ENCODE data around the gene VPS36.
A peak's percentile ranks its signal among the peaks of the same experiment; 100 is the strongest.
"Not testable (repeated sequence)": the region's sequence is repeated elsewhere in the genome, so short reads cannot be mapped to it uniquely, and the experiment has no call there.

VPS36 gene, protein sequence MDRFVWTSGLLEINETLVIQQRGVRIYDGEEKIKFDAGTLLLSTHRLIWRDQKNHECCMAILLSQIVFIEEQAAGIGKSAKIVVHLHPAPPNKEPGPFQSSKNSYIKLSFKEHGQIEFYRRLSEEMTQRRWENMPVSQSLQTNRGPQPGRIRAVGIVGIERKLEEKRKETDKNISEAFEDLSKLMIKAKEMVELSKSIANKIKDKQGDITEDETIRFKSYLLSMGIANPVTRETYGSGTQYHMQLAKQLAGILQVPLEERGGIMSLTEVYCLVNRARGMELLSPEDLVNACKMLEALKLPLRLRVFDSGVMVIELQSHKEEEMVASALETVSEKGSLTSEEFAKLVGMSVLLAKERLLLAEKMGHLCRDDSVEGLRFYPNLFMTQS

GRCh38 chr13:52450012-52450792, at the start of gene VPS36:
TSS of gene VPS36 (minus strand) at chr13:52450634. CDS start at chr13:52450594, 40 bp downstream.
- DNase-seq (ENCODE audit: low read depth, low spot score): peak; percentile 88

- not testable (repeated sequence) for DNase-seq (ENCODE audit: low read depth, low spot score)
Measured at GRCh38 chr13:52497979-52498378, 47.5 kb upstream of the VPS36 start.

- DNase-seq (ENCODE audit: low read depth, low spot score): not testable (repeated sequence)
Measured at GRCh38 chr13:52494241-52494640, 43.8 kb upstream of the VPS36 start.

DNA sequence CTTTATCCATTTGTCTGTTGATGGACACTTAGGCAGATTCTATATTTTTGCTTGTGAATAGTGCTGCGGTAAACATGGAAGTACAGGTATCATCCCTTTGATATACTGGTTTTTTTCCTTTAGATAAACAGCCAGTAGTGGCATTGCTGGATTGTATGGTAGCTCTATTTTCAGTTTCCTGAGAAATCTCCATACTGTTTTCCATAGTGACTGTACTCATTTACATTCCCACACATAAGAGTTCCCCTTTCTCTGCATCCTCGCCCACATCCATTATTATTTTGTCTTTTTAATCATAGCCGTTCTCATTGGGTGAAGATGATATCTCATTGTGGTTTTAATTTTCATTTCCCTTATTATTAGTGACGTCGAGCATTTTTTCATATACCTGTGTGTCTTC, 40.6 kb upstream of the VPS36 start:
- not testable (repeated sequence) for DNase-seq (ENCODE audit: low read depth, low spot score)

- DNase-seq (ENCODE audit: low read depth, low spot score): not testable (repeated sequence)
Measured at GRCh38 chr13:52488763-52489162, 38.3 kb upstream of the VPS36 start.

DNA sequence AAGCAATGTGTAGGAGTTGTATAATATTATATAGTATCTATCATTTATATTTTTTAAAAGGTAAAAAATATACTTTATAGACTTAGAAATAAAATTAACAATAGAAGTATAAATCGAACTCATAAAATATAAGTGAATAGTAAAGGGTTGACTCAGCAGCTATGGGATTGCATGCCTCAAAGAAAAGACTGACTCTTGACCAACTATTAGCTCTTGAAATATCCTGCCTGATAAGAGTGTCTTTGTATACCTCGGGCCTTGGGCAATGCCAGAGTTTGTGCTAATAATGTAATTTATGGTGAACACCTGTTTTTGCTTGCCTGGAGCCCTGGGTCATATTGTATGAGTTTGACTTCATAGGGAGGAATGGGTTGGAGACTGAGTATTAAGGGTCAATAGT, 36.6 kb upstream of the VPS36 start:
- not testable (repeated sequence) for DNase-seq (ENCODE audit: low read depth, low spot score)

DNA sequence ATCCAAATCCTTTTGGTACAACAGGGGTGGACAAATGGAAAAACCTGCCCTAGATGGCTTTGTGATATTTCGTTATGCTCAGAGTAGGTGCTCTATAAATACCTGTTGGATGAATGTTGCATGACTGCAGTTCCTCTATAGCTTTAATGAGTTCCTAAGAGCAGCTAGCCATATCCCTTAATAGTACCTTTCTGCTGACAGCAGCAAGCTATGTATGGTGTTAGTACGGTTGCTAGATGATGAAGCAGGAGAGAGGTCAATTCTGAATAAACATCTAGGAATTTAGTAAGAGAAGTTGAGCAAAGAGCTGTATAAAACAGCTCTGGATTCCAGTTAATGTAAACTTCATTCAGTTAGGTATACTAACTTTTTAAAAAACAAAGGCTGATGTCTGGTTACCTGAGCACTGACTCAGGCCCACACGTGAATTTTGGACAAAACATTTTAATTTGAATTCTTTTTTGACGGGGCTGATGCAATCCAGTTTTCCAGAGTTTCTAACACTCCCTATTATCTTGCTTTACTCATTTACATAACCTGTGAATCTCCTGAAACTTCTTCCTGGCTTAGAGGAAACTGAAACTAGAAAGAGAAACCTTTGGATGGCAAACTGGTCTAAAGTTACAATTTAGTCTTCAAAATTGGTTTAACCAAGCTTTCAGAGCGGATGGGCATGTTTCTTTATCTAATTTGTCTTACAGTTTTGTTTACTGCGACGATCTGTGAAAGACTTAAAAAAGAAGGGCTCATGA, 30.4 kb upstream of the VPS36 start:
- not testable (repeated sequence) for DNase-seq (ENCODE audit: low read depth, low spot score)

DNA sequence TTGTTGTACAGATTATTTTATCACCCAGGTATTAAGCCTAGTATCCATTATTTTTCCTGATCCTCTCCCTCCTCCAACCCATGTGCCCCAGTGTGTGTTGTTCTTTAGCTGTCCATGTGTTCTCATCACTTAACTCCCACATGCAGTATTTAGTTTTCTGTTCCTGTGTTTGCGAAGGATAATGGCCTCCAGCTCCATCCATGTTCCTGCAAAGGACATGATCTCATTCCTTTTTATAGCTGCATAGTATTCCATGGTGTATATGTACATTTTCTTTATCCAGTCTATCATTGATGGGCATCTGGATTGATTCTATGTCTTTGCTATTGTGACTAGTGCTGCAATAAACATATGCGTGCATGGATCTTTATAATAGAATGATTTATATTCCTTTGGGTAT, 18.1 kb upstream of the VPS36 start:
- DNase-seq (ENCODE audit: low read depth, low spot score): not testable (repeated sequence)

- DNase-seq (ENCODE audit: low read depth, low spot score): no peak
Measured at GRCh38 chr13:52463526-52463925, 13.1 kb upstream of the VPS36 start.

- DNase-seq (ENCODE audit: low read depth, low spot score): no peak
Measured at GRCh38 chr13:52461265-52461664, 10.8 kb upstream of the VPS36 start.

- DNase-seq (ENCODE audit: low read depth, low spot score): no peak
Measured at GRCh38 chr13:52459668-52460067, 9.2 kb upstream of the VPS36 start.

GRCh38 chr13:52455677-52456041, 5.2 kb upstream of the VPS36 start:
- DNase-seq (ENCODE audit: low read depth, low spot score): no peak

DNA sequence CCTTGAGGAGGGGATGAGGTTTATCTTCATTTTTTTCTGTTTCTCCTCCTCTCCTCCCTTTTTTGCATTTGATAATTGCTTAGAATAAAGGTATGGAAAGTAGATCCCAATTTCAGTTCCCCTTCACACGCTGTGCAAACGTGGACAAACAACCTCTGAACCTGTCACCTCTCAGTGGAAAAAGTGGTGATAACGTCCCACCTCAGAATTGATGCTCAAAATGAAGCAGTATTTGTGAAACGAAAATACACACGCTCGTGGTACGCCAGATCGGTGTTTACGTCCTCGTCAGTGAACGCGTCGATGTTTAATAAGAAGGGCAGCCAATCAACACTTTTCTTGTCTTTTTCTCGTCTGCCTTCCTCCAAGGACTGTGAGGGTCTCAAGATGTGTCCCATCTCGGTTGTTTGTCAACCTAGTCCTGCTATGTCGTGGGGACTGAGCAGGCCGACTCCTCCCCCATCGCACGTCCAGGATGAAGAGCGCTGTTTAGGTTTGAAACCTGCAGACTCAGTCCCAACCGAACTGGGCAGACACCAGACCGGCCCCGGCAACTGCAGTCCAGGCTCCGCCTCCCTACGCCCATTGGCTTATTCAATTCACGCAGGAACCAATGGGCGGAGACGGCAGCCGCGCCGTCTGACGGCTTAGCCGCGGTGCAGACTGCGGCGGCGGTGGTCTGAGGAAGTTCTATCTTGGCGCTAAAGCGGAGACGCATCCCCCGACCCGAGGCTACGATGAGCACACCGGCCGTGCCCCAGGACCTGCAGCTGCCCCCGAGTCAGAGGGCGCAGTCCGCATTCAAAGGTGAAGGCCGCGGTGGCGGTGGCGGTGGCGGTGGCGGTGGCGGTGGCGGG, 4.6 kb upstream of the VPS36 start, which contains the start of gene CKAP2:
Gene CKAP2, plus strand, starts transcription at position 659 of the 857 bp plus-strand sequence. Its CDS starts 79 bp downstream, at position 738.
- peak; percentile 89 for DNase-seq (ENCODE audit: low read depth, low spot score)

DNA sequence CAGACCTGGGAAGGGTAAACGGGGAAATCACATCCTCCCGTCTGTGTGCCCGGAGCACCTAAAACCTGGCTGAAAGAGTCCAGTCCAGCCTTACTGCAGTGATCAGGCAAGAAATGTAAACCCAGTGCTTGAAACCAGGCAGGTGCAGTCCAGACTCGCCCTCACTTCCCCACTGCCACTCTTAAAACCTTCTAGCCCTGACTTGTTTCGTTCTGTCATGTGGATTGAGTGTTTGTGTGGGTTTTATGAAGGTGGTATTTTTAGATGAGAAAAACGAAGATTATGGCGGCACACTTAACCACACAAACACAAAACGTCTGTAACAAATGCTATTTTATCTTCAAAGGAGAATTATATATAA, 4.0 kb upstream of the VPS36 start:
- no peak for DNase-seq (ENCODE audit: low read depth, low spot score)

DNA sequence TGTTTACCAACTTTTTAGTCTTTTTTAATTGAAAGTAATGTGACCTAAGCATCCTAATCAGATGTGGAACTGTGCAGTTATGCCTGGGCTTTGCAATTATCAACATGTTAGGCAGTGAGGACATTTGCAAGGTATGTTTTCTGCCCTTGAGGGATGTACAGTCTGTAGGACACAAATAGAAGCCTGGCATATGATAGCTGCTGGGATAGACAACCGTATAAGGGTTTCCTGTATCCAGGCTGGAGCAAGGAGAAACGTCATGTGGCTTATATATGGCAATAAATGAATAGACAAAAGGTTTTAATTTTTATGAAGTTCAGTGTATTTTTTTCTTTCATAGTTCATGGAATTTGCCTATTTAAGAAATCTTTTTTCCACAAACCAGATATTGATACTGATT, 2.0 kb upstream of the VPS36 start:
- no peak for DNase-seq (ENCODE audit: low read depth, low spot score)

DNA sequence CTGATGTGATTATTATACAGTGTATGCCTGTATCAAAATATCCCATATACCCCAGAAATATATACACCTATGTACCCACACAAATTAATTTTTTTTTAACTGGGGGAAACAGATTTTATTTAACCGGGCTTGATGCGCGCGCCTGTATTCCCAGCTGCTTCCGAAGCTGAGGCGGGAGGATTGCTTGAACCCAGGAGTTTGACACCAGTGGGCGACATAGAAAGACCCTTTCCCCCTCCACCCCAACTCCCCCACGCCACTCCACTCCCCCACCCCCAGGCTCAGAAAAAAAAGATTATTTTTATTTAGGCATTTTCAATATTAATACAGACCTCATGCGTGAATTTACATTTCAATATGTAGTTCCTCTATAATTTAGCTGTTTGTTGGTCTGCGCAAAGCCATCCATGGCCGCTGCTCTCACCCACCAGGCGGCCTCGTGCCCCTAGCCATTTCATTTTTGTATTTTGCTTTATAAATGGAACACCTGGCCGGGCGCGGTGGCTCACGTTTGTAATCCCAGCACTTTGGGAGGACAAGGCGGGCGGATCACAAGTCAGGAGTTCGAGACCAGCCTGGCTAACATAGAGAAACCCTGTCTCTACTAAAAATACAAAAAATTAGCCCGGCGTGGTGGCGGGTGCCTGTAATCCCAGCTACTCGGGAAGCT, 836 bp upstream of the VPS36 start:
- no peak for DNase-seq (ENCODE audit: low read depth, low spot score)

- no peak for DNase-seq (ENCODE audit: low read depth, low spot score)
Measured at GRCh38 chr13:52450793-52451116, 321 bp upstream of the VPS36 start.

DNA sequence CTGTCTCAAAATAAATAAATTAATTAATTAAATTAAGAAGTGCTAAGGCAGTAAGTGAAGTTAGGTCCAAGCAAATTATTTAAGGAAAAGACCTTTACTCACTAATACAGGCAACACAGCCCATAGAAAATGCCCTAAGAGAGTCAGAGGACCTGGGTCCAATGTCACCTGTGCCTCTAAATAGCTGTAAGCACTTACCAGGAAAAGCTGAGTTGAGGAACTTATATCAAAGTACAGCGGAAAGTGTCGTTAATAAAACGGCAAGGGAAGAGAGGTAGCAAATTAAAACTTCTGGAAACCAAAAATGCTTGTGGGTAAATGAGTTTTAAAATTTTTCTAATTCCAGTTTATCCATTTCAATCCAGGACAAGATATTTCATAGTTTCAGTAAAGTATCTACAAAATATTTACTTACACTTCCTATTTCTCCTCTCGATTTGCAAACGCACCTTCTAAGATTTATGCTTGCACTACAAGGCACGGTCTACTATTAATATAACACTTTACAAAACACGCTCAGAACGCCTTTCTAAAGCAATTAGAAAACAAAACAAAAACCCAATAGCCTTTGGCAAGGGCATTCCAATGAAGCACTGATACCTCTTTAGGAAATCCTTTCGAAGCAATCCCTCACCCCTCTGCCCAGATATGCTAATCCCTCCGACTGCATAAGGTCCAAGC, 963 bp downstream of the VPS36 start:
- DNase-seq (ENCODE audit: low read depth, low spot score): no peak

DNA sequence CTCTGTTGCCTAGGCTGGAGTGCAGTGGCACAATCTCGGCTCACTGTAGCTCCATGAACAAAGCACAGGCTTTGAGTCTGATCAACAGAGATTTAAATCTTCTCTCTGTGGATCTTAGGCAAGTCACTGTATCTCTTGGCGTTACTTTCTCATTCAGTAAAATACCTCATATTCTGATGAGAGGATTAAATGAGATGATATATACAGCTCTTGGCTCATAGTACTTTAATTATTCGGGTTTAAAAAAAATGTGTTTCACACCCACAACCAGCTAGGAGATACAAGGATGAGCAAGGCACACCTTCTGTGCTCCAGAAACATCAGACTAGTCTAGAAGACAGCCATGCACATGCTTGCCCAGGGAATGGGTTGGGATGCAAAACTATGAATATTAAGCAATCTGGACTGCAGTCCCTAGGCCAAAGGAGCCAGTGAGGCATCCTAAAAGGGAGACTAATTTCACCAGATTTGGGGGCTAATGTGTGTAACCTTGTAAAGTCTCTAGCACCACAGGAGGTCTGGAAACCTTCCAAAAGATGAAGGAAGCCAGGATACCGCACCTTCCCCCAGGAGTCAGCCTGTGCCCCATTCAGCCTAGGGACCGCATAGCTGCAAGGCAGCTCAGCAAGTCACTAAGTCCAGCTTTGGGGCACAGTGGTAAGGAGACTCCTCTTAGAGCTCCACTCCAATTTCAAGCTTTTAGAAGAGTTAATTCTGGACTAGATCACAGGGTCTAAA, 2.5 kb downstream of the VPS36 start:
- DNase-seq (ENCODE audit: low read depth, low spot score): no peak
